ENCODE measurements around the gene TBC1D22A. TPM values are rescaled to one million over a fixed set of nuclear protein-coding genes. Genes with fewer than 3 reads are reported as not detected.

TBC1D22A gene
- total RNA-seq, 1 experiment from 2014 or later = 32.6 TPM

DNA sequence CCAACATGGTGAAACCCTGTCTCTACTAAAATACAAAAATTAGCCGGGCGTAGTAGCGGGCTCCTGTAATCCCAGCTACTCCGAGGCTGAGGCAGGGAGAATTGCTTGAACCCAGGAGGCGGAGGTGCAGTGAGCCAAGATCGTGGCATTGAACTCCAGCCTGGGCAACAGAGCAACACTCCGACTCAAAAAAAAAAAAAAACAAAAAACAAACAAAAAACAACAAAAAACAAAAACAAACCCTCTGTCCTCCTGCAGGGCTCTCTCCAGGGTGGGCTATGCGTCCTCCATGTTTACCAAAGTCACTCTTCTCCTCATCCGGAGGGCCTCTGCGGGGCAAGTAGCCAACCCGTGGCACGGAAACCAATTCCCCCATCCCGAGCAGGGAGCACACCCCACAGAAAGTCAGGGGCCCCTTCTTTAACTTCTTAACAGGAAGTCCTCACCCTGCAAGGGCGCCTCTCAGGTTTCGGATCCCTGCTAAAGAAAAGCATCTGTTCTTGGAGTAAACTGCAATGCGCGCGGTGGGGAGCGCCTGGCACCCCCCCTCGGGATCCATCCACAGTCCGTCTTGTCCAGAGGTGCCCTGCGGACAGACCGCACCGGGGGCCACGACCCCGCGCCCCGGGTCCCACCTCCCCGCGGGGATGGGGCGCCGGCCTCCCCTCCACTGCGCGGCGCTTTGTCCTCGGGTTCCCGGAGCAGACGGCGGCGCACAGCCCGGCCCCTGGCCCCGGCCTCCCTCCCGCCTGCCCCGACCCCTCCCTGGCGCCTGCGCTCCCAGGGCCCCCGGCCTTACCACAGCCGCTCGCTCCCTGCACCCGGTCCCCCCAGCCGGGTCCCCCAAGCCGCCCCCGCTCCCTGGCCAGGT, 25.1 kb upstream of the TBC1D22A start:
- peak overlapping the region; percentile 67 for H3K4me3 ChIP-seq (ENCODE audit: low read depth, low read length)
- TF ChIP-seq, protein P1, sequence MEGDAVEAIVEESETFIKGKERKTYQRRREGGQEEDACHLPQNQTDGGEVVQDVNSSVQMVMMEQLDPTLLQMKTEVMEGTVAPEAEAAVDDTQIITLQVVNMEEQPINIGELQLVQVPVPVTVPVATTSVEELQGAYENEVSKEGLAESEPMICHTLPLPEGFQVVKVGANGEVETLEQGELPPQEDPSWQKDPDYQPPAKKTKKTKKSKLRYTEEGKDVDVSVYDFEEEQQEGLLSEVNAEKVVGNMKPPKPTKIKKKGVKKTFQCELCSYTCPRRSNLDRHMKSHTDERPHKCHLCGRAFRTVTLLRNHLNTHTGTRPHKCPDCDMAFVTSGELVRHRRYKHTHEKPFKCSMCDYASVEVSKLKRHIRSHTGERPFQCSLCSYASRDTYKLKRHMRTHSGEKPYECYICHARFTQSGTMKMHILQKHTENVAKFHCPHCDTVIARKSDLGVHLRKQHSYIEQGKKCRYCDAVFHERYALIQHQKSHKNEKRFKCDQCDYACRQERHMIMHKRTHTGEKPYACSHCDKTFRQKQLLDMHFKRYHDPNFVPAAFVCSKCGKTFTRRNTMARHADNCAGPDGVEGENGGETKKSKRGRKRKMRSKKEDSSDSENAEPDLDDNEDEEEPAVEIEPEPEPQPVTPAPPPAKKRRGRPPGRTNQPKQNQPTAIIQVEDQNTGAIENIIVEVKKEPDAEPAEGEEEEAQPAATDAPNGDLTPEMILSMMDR (IDR thresholded peaks at IDR 0.05; ENCODE audit: insufficient read depth in 1 of 2, low read depth in 1 of 2, low read length in 1 of 2, severe bottlenecking in 1 of 2, unreplicated experiment in 1 of 2) = no peak
- no peaks in the 10 kb centered on the region for H3K27me3 Mint-ChIP-seq (ENCODE audit: insufficient read depth, unreplicated experiment)
- H3K27ac Mint-ChIP-seq (ENCODE audit: unreplicated experiment) = no peak overlapping the region
- no peaks in the 10 kb centered on the region for H3K9me3 ChIP-seq
- DNase-seq = peak in 1 of 2 experiments; percentile 55
- no peaks in the 10 kb centered on the region for H3K9me3 Mint-ChIP-seq (ENCODE audit: unreplicated experiment)
- H3K36me3 ChIP-seq (ENCODE audit: control insufficient read depth, insufficient read depth, low read length) = no peaks in the 10 kb centered on the region
- no peaks in the 10 kb centered on the region for H3K27me3 ChIP-seq (replicated peaks; ENCODE audit: control insufficient read depth, insufficient read depth, low read length)
- H3K4me1 ChIP-seq = peaks cover 20% of the 10 kb centered on the region
- peak overlapping the region; percentile 82 for H3K4me3 Mint-ChIP-seq (ENCODE audit: unreplicated experiment)
- ChIA-PET CTCF (no interaction called here), POLR2A (no interaction called here)
- intact Hi-C loops (cut with micrococcal nuclease; ENCODE audit: unreplicated experiment) = no loop called here
- peaks cover 1% of the 10 kb centered on the region for H3K36me3 Mint-ChIP-seq (ENCODE audit: insufficient read depth, unreplicated experiment)
- peaks cover 24% of the 10 kb centered on the region for H3K4me1 Mint-ChIP-seq (ENCODE audit: low read depth, unreplicated experiment)
- no TSS peak for BruUV-seq (replicated peaks)

DNA sequence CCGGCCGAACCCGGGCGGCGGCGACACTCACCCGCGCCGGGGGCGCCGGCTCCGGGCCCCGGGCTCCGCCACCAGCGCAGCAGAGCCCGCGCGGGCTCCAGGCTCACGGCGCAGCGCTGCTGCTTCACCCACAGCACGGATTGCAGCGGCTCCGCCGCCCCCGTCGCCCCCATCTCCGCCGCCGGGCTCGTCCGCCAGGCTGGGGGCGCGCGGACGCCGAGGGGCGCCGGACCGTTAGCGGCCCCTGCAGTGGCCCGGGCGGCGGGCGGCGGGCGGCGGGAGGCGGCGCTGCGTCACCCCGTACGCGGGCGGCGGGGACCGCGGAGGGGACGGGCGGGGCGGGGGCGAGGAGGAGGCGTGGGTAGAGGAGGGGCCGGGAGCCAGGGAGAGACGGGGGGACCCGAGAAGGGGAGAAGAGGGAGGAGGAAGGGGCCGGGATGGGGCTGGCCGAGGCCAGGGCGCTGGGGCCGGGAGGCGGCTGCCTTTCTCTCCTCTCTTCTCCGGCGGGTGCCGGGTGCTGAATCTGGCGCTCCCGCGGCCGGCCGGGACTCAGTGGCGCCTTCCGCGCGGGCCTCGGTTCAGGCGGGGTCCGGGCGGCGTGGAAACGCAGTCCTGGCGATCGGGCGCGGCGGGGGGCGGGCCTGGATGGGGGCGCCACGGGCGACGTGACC, 24.3 kb upstream of the TBC1D22A start, which contains the start of gene CERK:
CERK (minus strand) TSS at position 277 of the 671 bp plus-strand sequence; CDS start at position 173, 104 bp downstream.
- no peaks in the 10 kb centered on the region for H3K27me3 Mint-ChIP-seq (ENCODE audit: insufficient read depth, unreplicated experiment)
- TF ChIP-seq, protein P1 (IDR thresholded peaks at IDR 0.05; ENCODE audit: insufficient read depth in 1 of 2, low read depth in 1 of 2, low read length in 1 of 2, severe bottlenecking in 1 of 2, unreplicated experiment in 1 of 2) = no peak
- Histone ChIP-seq H3K4me3 (ENCODE audit: low read depth, low read length) (peak within 1 kb of the TSS; percentile 67), H3K27me3 (replicated peaks; ENCODE audit: control insufficient read depth, insufficient read depth, low read length) (no peaks in the 10 kb centered on the region), H3K36me3 (ENCODE audit: control insufficient read depth, insufficient read depth, low read length) (no peaks in the 10 kb centered on the region), H3K4me1 (peaks cover 28% of the 10 kb centered on the region), H3K9me3 (peaks cover 2% of the 10 kb centered on the region; the same call in 1 of the 2 replicates)
- H3K4me1 Mint-ChIP-seq (ENCODE audit: low read depth, unreplicated experiment) = peaks cover 32% of the 10 kb centered on the region
- H3K9me3 Mint-ChIP-seq (ENCODE audit: unreplicated experiment) = no peaks in the 10 kb centered on the region
- no TSS peak for BruUV-seq (replicated peaks)
- ChIA-PET CTCF (no interaction called here), POLR2A (interaction anchor here (1.5 kb wide), 1 partner anchor 24 kb away, joined by 4 read pairs; the partner anchor contains the start of gene TBC1D22A)
- H3K4me3 Mint-ChIP-seq (ENCODE audit: unreplicated experiment) = peak within 1 kb of the TSS; percentile 82
- DNase-seq = peak; percentile 61 to 65
- intact Hi-C loops (cut with micrococcal nuclease; ENCODE audit: unreplicated experiment) = no loop called here
- H3K27ac Mint-ChIP-seq (ENCODE audit: unreplicated experiment) = peak within 1 kb of the TSS; percentile 45
- peaks cover 9% of the 10 kb centered on the region for H3K36me3 Mint-ChIP-seq (ENCODE audit: insufficient read depth, unreplicated experiment)

DNA sequence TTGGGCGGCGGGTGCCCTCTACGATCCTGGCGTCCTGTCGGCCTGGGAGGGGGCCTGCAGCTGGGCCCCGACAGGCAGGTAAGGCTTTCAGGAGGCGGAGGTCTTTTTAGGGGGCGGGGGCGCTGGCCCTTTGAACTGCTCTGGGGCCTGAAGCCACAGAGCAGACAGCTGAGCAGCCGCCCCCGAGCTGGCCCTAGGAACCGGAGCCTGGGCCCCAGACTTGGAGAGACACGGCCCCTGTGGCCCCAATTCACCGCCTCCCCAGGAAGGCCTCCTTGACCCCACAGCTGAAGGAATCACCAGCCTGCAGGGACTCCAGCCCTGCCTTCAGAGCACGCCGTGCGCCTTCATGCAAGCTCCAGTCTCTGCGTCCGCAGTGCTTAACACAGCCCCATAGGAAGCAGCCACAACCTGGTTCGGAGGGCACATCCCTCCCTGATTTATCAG, 23.8 kb upstream of the TBC1D22A start:
- intact Hi-C loops (cut with micrococcal nuclease; ENCODE audit: unreplicated experiment) = no loop called here
- Mint-ChIP-seq H3K27ac (ENCODE audit: unreplicated experiment) (peak overlapping the region; percentile 45), H3K36me3 (ENCODE audit: insufficient read depth, unreplicated experiment) (peaks cover 11% of the 10 kb centered on the region), H3K4me1 (ENCODE audit: low read depth, unreplicated experiment) (peaks cover 34% of the 10 kb centered on the region), H3K4me3 (ENCODE audit: unreplicated experiment) (peak overlapping the region; percentile 69), H3K27me3 (ENCODE audit: insufficient read depth, unreplicated experiment) (no peaks in the 10 kb centered on the region), H3K9me3 (ENCODE audit: unreplicated experiment) (no peaks in the 10 kb centered on the region)
- BruUV-seq (replicated peaks) = TSS peak; percentile 66
- Histone ChIP-seq H3K4me1 (peaks cover 30% of the 10 kb centered on the region), H3K27me3 (replicated peaks; ENCODE audit: control insufficient read depth, insufficient read depth, low read length) (no peaks in the 10 kb centered on the region), H3K4me3 (ENCODE audit: low read depth, low read length) (peak overlapping the region; percentile 67), H3K36me3 (ENCODE audit: control insufficient read depth, insufficient read depth, low read length) (no peaks in the 10 kb centered on the region), H3K9me3 (peaks cover 6% of the 10 kb centered on the region; the same call in 1 of the 2 replicates)
- POLR2A ChIA-PET = interaction anchor here (0.6 to 1.5 kb wide), 3 partner anchors 21 to 55 kb away, joined by 3 to 5 read pairs (median 4); partner anchors contain the start of gene TBC1D22A
- TF ChIP-seq, protein P1 (IDR thresholded peaks at IDR 0.05; ENCODE audit: insufficient read depth in 1 of 2, low read depth in 1 of 2, low read length in 1 of 2, severe bottlenecking in 1 of 2, unreplicated experiment in 1 of 2) = no peak
- DNase-seq = peak in 1 of 2 experiments; percentile 40
- CTCF ChIA-PET = interaction anchor here (0.6 kb wide), 1 partner anchor 60 kb away, joined by 3 read pairs; no protein-coding TSS in a partner anchor
